NCI-H2171 treated with DMSO at 0.1 percent for 48 hours (cell line): ENCODE results near the gene SHISA3.

Source experiments
- DNase-seq: peaks from one replicate; lab custom pipeline; 2025; lab: John Stamatoyannopoulos, UW

Gene SHISA3

GRCh38 chr4:42446823-42447222, 49.5 kb downstream of the SHISA3 start:
- no peak for DNase-seq
